BJ (cell line): ENCODE measurements around the gene ADAM22. TPM values are rescaled to one million over a fixed set of nuclear protein-coding genes. Genes with fewer than 3 reads are reported as not detected.

ENCODE experiments used
- CTCF ChIA-PET: fragments of 350-600 bp; formaldehyde crosslinking; extraction: SDS; loops from one replicate; lab custom pipeline; 2021; ENCODE audit warnings: antibody characterized with exemption, inconsistent platforms; lab: Yijun Ruan, JAX
- POLR2A ChIA-PET: fragments of 300-600 bp; sonication (Branson Sonifier 250); formaldehyde crosslinking; extraction: SDS; loops from one replicate; lab custom pipeline; 2021; ENCODE audit warnings: antibody characterized with exemption; lab: Charles Lee
- DNase-seq: peaks from one replicate; pipeline ENCODE4 v3.0.0-alpha.2; 2011; ENCODE audit warnings: low read depth
- H3K27me3 ChIP-seq: 2 replicates; pipeline ENCODE4 v1.6.0; 2011; ENCODE audit warnings: low read length; ENCODE audit not compliant: control insufficient read depth, insufficient read depth
- H3K36me3 ChIP-seq: 2 replicates; pipeline ENCODE4 v1.5.1; 2011; ENCODE audit warnings: low read length; ENCODE audit not compliant: control insufficient read depth, insufficient read depth
- H3K4me3 ChIP-seq: 2 replicates; pipeline ENCODE4 v1.5.1; 2011; ENCODE audit warnings: low read depth, mild to moderate bottlenecking, control low read depth, low read length
- polyA plus RNA-seq: library from polyadenylated mRNA; depleted of rRNA; stranded (reverse); fragments of >200 nt; gene quantifications from 2 replicates; pipeline ENCODE4 v1.2.3, GENCODE V29; 2011
- TF ChIP-seq, protein P1 (sequence below): IDR thresholded peaks from 2 replicates; pipeline ENCODE4 v1.5.1; 2011; ENCODE audit warnings: low read depth, mild to moderate bottlenecking, control low read depth, inconsistent platforms, low read length, moderate library complexity; ENCODE audit not compliant: insufficient read depth

Gene ADAM22
- polyA plus RNA-seq, 1 experiment: 0.04 TPM

DNA sequence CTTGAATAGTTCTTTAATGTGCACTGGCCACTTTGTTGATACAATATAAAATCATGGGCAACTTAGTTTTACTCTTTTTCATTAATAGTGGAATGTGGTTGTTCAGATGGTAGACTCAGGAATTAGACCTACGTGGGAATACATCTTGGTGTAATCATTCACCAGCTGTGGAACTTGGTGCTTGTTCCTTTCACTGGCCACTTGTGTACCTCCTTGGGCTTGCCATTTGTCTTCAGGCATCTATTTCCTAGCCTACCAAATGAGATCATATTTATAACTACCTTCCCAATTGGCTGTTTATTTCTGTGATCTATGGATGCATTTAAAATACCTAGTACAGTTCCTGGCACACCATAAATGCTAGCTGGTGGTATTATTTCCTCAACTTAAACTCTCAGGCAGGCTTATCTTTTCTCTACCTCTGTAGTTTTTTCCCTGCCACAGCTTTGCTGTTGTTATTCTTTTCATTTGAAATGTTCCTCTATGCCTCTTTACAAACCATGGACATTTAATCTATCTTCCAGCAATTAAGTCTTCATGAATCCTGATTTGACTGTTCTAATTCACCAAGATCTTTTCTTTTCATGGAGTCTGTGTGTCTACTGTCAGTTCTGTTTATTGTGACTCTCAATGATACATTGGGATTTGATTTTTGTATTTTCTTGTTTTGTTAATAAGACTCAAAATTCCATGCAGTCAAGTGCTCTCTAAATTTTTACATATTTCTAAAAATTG, 113.0 kb downstream of the ADAM22 start:
- POLR2A ChIA-PET: no interaction called here
- H3K4me3 ChIP-seq: no peak overlapping the region
- TF ChIP-seq, protein P1, sequence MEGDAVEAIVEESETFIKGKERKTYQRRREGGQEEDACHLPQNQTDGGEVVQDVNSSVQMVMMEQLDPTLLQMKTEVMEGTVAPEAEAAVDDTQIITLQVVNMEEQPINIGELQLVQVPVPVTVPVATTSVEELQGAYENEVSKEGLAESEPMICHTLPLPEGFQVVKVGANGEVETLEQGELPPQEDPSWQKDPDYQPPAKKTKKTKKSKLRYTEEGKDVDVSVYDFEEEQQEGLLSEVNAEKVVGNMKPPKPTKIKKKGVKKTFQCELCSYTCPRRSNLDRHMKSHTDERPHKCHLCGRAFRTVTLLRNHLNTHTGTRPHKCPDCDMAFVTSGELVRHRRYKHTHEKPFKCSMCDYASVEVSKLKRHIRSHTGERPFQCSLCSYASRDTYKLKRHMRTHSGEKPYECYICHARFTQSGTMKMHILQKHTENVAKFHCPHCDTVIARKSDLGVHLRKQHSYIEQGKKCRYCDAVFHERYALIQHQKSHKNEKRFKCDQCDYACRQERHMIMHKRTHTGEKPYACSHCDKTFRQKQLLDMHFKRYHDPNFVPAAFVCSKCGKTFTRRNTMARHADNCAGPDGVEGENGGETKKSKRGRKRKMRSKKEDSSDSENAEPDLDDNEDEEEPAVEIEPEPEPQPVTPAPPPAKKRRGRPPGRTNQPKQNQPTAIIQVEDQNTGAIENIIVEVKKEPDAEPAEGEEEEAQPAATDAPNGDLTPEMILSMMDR: no peak
- no peaks in the 10 kb centered on the region for H3K27me3 ChIP-seq
- CTCF ChIA-PET: no interaction called here
- no peak for DNase-seq
- H3K36me3 ChIP-seq: no peaks in the 10 kb centered on the region

DNA sequence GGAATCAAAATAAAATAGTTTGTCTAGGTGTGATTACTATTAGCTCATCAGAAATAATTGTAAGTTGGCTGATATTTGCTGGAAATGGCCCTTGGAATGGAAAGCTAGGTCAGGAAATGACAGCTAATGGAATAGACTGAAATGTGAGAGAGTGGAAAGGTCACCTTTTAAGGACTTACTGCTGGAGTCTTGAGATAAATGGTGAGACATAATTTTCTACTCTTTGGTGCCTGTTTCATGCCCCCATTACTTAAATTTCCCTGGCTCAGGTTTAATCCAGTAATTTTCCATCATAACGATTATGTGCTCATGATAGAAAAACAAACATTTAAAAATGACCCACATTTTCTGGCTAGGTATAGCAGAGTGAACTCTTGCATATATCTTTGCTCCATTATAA, 123.6 kb downstream of the ADAM22 start:
- CTCF ChIA-PET: no interaction called here
- POLR2A ChIA-PET: no interaction called here

DNA sequence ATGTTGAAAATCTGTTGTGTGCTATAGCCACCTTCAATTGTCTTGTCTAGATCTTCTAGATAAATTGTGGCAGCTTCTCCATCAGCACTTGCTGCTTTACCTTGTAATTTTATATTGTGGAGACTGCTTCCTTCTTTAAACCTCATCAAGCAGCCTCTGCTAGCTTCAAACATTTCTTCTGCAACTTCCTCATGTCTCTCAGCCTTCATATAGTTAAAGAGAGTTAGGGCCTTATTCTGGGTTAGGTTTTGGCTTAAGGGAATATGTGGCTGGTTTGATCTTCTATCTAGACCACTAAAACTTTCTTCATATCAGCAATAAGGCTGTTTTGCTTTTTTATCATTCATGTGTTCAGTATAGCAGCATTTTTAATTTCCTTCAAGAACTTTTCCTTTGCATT, 128.2 kb downstream of the ADAM22 start:
- H3K36me3 ChIP-seq: no peaks in the 10 kb centered on the region
- no peak for DNase-seq
- no peaks in the 10 kb centered on the region for H3K27me3 ChIP-seq
- POLR2A ChIA-PET: no interaction called here
- TF ChIP-seq, protein P1: no peak
- no peak overlapping the region for H3K4me3 ChIP-seq
- CTCF ChIA-PET: no interaction called here

More for the DNA sequence above, 123.6 kb downstream of the ADAM22 start:
- no peaks in the 10 kb centered on the region for H3K27me3 ChIP-seq
- no peaks in the 10 kb centered on the region for H3K36me3 ChIP-seq
- TF ChIP-seq, protein P1: no peak
- no peak for DNase-seq
- H3K4me3 ChIP-seq: no peak overlapping the region

DNA sequence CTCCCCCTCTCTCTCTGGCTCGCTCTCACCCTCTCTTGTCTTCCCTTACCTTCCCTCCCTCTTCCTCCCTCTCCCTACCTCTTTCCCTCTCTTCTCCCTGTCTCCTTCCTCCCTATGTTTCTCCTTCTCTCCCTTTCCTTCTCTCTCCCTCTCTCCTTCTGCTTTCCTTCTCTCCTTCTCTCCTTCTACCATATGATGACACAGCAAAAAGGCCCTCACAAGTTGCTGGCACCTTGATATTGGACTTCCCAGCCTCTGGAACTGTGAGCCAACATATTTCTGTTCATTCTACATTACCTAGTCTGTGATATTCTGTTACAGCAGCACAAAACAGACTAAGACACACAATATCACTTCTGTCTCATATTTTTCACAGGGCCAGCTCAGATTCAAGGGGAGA, 135.0 kb downstream of the ADAM22 start:
- DNase-seq: no peak
- TF ChIP-seq, protein P1: no peak
- CTCF ChIA-PET: no interaction called here

DNA sequence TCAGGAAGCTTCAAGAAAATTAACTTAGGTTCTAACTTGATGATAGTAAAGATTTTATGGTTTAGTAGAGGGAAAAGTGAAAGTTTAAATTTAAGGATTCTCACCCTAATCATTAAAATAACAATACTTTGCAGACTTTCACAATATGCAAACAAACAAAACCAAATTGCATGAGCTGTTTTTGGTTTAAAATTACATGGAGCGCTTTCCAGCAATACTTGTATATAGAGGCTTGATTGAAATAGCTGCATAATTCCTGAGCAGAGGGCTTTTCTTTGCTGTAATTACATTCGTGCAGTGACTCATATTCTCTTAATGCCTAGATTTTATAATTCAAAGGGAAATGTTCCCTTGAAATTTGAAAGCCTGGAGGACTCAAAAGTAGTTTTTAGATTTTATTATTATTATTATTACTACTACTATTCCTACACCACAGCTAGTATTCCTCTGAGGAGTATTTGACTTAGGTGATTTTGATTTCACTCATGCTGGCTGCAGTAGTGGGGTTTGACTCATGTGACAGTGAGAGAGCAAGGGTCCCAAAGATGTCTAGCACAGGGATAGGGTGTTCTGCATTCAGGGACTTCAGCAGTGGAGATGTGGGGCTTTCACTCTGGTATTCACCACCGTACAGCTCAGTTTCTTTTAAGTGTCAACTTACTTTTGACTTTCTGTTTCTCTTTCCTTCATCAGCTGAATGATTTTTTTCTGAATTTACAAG, 138.1 kb downstream of the ADAM22 start:
- Histone ChIP-seq H3K4me3 (no peak overlapping the region), H3K36me3 (no peaks in the 10 kb centered on the region), H3K27me3 (no peaks in the 10 kb centered on the region)
- ChIA-PET CTCF (no interaction called here), POLR2A (no interaction called here)
- no peak for DNase-seq
- TF ChIP-seq, protein P1: no peak

More for the DNA sequence above, 135.0 kb downstream of the ADAM22 start:
- POLR2A ChIA-PET: no interaction called here
- H3K36me3 ChIP-seq: no peaks in the 10 kb centered on the region
- no peaks in the 10 kb centered on the region for H3K27me3 ChIP-seq
- H3K4me3 ChIP-seq: no peak overlapping the region
